Cardiac fibroblast (primary cell): Measurements from ENCODE around the gene ITGB6.

Experiments used
- DNase-seq, 2 donors: peaks; one replicate each; pipeline versions ENCODE4 v3.0.0 to v3.0.0-alpha.2; 2010; ENCODE audit warnings: low read depth in 2 of 2
- H3K4me3 ChIP-seq, 2 donors: replicated peaks in 1 of 2; 1 replicate in 1 of 2; 2 replicates in 1 of 2; pipeline ENCODE4 v1.5.1; 2011; ENCODE audit warnings: low read depth in 2 of 2, low read length in 2 of 2, mild to moderate bottlenecking in 2 of 2, moderate library complexity in 1 of 2
- TF ChIP-seq, protein P1 (sequence below): IDR thresholded peaks from one replicate; pipeline ENCODE4 v1.5.1; 2011; ENCODE audit warnings: low read depth, mild to moderate bottlenecking, low read length, inconsistent platforms

The ITGB6 gene

DNA sequence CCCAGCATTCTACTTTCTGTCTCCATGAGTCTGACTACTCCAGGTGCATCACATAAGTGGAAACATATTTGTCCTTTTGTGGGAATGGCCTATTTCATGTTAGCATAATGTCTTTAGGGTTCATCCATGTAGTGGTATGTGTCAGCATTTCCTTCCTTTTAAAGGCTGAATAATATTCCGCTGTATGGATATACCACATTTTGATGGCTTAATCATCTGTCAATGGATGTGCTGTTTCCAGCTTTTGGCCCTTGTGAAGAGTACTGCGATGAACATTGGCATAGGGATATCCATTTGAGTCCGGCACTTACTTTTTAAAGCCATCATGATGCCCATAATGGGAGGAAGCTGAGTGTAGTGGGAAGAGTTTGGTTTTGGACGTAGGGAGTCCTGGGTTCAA is 6.4 kb upstream of the ITGB6 start:
- no peak overlapping the region for H3K4me3 ChIP-seq
- DNase-seq, result no peak
- TF ChIP-seq, protein P1, sequence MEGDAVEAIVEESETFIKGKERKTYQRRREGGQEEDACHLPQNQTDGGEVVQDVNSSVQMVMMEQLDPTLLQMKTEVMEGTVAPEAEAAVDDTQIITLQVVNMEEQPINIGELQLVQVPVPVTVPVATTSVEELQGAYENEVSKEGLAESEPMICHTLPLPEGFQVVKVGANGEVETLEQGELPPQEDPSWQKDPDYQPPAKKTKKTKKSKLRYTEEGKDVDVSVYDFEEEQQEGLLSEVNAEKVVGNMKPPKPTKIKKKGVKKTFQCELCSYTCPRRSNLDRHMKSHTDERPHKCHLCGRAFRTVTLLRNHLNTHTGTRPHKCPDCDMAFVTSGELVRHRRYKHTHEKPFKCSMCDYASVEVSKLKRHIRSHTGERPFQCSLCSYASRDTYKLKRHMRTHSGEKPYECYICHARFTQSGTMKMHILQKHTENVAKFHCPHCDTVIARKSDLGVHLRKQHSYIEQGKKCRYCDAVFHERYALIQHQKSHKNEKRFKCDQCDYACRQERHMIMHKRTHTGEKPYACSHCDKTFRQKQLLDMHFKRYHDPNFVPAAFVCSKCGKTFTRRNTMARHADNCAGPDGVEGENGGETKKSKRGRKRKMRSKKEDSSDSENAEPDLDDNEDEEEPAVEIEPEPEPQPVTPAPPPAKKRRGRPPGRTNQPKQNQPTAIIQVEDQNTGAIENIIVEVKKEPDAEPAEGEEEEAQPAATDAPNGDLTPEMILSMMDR, result no peak

DNA sequence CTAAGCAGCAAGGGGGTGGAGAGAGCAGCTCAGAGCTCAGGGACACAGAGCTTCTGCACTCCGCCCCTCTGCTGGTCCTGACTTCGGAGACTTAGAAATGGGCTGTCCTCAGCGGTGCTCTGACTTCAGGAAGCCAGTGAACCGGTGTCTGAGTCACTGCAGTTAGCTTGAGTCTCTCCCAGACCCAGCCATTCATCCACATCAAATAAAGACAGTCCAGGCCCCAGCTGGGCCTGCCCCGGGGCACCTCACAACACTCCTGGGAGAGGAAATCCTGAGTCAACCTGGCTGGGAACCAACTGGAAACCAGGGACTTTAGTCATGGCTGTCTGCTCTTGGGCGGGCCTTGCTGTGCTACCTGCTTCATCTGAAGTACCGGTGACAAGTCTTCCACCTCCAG is 5.4 kb upstream of the ITGB6 start:
- peak; percentile 83 to 99 for DNase-seq
- H3K4me3 ChIP-seq, result peak overlapping the region in 1 of 2 donors; percentile 5
- TF ChIP-seq, protein P1, result no peak

GRCh38 chr2:160203422-160203821 is 3.4 kb upstream of the ITGB6 start:
- TF ChIP-seq, protein P1, result no peak
- no peak overlapping the region for H3K4me3 ChIP-seq
- DNase-seq, result no peak

- no peak overlapping the region for H3K4me3 ChIP-seq
- TF ChIP-seq, protein P1, result no peak
- no peak for DNase-seq
These were observed 2.9 kb upstream of the ITGB6 start for GRCh38 chr2:160203007-160203406.

GRCh38 chr2:160201849-160202539 is 1.9 kb upstream of the ITGB6 start:
- DNase-seq, result no peak
- no peak overlapping the region for H3K4me3 ChIP-seq
- TF ChIP-seq, protein P1, result no peak

DNA sequence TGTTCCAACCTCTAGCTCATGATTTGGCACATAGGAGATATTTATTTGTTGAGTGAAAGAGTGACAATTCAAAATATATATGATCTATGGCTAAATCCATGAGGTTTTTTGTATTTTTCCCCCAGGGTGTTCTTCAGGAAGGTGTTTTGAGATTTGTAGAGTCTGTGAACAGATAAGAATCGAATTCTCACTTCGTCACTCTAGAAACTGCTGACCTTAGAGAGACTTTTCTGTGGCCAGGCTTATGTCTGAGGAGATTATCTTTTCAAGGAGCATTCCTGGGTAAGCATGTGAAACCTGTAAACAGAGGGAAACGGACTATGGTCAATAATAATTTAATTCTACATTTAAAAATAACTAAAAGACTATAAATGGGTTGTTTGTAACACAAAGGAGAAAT is 849 bp upstream of the ITGB6 start:
- no peak overlapping the region for H3K4me3 ChIP-seq
- TF ChIP-seq, protein P1, result no peak
- no peak for DNase-seq

DNA sequence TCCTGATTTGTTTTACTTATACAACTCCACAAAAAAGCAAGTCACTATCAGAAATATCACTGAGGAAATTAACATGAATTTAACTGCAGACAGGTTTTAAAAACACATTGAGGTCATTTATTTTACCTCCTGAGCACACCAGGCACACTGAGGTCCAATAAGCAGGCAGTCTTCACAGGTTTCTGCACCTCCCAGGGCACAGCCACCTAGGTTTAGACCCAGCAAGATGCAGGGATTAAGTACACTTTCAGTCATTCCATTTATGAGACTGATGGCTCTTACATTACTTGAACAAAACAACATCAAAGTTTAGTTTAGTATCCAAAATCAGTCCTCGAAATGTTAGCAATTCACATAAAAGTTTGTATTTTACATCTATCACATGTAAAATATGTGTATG is 1.0 kb downstream of the ITGB6 start:
- no peak for DNase-seq
- TF ChIP-seq, protein P1, result no peak
- no peak overlapping the region for H3K4me3 ChIP-seq
